HG03342 (cell line): Measurements from ENCODE around the gene AUTS2.

Experiments
- ATAC-seq: cut with Tn5 transposase; IDR thresholded peaks from one replicate; pipeline ENCODE4 v1.9.1; 2021; ENCODE audit warnings: mild to moderate bottlenecking, moderate library complexity; ENCODE audit not compliant: unreplicated experiment

The AUTS2 gene

GRCh38 chr7:69751026-69751425, 152.8 kb downstream of the AUTS2 start:
- ATAC-seq = no peak

GRCh38 chr7:69753981-69754380, 155.7 kb downstream of the AUTS2 start:
- ATAC-seq = no peak

- ATAC-seq = no peak
These were observed 156.2 kb downstream of the AUTS2 start for GRCh38 chr7:69754476-69754875.

GRCh38 chr7:69756235-69756634, 158.0 kb downstream of the AUTS2 start:
- no peak for ATAC-seq

- no peak for ATAC-seq
These were observed 159.3 kb downstream of the AUTS2 start for GRCh38 chr7:69757528-69757927.

GRCh38 chr7:69757981-69758430, 159.7 kb downstream of the AUTS2 start:
- no peak for ATAC-seq

- ATAC-seq = no peak
These were observed 161.1 kb downstream of the AUTS2 start for GRCh38 chr7:69759373-69759772.

GRCh38 chr7:69761290-69761922, 163.1 kb downstream of the AUTS2 start:
- no peak for ATAC-seq

- ATAC-seq = peak; percentile 58
These were observed 164.6 kb downstream of the AUTS2 start for GRCh38 chr7:69762821-69763352.

- no peak for ATAC-seq
These were observed 165.2 kb downstream of the AUTS2 start for GRCh38 chr7:69763513-69763912.

GRCh38 chr7:69764147-69764546, 165.9 kb downstream of the AUTS2 start:
- ATAC-seq = no peak

GRCh38 chr7:69764681-69765080, 166.4 kb downstream of the AUTS2 start:
- no peak for ATAC-seq

- ATAC-seq = peak; percentile 52
These were observed 167.6 kb downstream of the AUTS2 start for GRCh38 chr7:69765879-69766278.

GRCh38 chr7:69768986-69769595, 170.8 kb downstream of the AUTS2 start:
- no peak for ATAC-seq

GRCh38 chr7:69769826-69770225, 171.6 kb downstream of the AUTS2 start:
- no peak for ATAC-seq

- no peak for ATAC-seq
These were observed 172.3 kb downstream of the AUTS2 start for GRCh38 chr7:69770613-69771012.

- no peak for ATAC-seq
These were observed 174.6 kb downstream of the AUTS2 start for GRCh38 chr7:69772718-69773436.

- ATAC-seq = no peak
These were observed 175.4 kb downstream of the AUTS2 start for GRCh38 chr7:69773535-69774225.

- no peak for ATAC-seq
These were observed 177.0 kb downstream of the AUTS2 start for GRCh38 chr7:69775231-69775771.

GRCh38 chr7:69776611-69777010, 178.3 kb downstream of the AUTS2 start:
- ATAC-seq = no peak

GRCh38 chr7:69778138-69778537, 179.9 kb downstream of the AUTS2 start:
- peak; percentile 54 for ATAC-seq
